Stimulated activated CD8-positive, alpha-beta memory T cell treated with anti-CD3 and anti-CD28 coated beads, Interleukin-12 subunit alpha, Interleukin-12 subunit beta, amount 100 ng/mL, for 24 hours (primary cell): ENCODE data around the gene NRXN2.

ENCODE experiments used
- DNase-seq: peaks from one replicate; pipeline ENCODE4 v3.0.0-alpha.2; 2020; ENCODE audit errors: extremely low read depth

Gene NRXN2

DNA sequence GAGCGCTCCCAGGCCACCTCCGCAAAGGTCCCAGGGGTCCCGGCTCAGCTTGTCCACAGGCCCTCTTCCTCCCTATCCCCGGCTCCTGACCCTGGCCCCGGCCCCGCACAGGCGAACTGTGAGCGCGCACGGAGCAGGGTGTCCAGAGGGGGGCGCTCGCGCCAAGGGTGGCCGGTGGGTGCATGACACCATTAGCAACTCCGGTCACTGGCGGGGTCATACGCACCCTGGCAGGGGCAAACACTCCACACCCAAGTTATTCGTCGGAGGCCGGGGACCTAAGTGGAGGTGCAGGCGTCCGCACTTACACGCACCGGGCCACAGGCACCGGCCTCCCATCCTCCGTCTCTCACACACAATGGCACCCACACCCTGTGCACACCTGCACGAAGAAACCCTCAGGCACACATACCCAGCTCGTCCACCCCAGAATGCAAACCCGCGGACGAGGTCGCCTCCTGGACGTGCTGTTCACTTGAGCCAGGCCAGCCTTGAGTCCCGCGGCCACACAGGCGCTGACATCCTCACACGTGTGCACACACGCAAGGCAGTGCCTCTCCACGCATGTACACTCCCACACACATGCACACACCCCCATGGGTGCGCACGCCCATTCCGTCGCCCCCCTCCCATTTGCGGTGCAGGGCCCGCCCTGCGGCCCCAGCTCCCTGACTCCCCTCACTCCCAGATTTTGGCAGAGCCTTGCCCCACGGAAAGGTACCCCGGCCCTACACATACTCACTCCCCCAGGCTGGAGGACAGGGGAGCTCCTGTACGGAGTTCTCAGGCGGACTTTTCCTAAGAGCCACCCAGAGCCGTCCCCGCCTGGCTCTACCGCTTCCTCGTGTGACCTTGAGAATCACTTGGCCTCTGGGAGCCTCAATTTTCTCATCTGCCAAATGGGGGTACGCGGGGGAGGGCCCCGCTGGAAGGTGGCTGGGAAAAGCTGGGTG, 20.9 kb upstream of the NRXN2 start, which contains the start of gene RASGRP2:
RASGRP2 (minus strand) TSS at position 552 of the 953 bp plus-strand sequence. CDS start 1,276 bp downstream, outside the sequence.
- peak; percentile 49 for DNase-seq

DNA sequence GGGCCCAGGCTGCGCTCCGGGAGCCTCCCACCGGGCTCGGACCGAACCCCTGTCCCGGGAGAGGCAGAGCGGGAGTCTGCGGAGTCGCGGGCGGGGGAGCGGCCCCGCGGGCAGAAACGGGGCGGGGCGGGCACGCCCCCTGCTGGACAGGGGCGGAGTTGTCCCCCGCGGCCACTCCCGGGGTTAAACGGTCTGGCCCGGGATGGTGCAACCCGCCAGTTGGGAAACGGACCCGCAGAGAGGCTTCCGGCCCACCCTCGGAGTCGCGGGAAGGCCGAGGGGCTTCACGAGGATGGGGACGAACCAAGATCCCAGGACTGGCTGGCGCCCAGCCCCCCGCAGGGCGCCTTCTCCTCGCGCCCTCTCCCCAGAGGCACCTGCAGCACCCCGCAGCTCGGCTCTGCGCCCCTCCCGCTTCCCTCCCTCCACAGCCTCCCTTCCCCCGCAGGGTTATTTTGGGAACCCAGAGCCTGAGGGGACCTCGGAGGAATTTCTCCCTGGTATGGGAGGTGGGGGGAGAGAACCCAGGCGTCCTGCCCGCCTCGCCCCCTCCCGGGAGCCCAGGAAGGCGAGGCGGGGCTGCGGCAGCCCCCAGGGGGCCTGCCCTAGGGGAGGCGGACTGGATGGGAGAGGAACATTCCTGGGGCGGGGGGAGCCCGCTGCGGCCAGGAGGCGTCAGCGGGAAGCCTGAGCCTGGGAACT, 20.0 kb upstream of the NRXN2 start:
- DNase-seq, result peak; percentile 39

DNA sequence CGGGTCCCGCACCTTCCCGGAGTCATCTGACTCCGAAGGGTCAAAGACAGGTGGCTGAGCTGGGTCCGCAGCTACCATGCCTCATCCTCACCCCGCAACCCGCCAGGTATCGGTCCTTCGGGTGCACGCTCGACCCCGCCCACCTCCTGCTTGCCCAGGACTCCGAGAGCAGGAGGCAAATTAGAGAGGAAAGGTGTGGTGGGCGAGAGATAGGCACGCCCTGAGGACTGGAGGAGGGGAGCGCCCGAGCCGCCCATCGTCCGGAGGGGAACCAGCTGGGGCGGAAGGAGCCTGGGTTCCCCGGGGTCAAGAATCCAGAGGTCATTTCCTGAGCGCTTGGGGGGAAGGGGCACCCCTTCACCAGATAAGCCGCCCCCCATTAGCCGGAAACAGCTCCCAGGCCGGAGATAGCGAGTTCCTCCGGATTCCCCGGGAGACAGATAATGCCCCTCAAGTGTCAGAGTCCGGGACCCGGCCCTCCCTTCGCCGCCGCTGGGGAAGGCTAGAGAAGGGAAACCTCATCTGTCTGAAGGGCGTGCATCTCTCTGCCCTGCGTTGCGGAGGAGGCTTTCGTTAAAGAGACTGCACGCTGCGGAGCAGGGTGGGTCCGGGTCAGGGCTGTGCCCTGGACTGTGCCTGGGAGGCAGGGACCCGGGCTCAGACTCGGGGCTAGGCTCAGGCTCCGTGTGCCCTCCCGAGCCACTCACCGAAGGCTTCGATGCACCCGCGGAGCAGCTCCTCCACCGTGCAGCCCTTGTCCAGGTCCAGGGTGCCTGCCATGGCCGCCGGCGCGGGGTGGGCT, 19.3 kb upstream of the NRXN2 start:
- DNase-seq, result no peak

DNA sequence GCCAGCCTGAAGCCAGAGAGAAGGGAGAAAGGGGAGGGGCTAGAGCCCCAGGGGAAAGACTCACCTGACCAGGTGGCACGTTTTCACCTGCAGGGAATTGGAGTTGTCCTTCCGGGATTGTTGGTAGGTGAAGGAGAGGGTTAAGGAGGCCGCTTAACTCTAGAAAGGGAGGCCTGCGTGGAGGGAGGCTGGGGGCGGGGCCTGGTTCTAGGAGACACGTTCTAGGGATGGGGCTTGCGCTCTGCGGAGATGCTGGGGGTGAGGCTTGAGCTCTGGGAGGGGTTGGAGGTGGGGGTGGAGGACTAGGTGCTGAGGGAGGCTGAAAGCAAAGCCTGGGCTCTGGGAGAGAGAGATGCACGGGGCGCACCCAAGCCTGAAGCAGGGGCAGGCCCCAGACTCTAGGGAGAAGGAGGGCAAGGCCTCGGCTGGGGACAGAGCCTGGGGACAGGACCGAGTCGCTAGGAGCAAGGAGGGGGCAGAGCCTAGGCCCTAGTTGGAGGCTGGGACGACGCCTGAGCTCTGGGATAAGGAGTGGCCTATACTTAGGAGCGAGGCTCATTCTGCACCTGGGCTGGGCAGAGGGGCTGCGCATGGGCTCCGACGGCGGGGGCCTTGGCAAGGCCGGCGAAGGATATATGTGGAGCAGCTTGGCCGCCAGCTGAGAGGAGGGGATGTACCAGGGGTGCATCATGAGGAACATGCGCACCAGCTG, 18.5 kb upstream of the NRXN2 start:
- DNase-seq, result no peak

DNA sequence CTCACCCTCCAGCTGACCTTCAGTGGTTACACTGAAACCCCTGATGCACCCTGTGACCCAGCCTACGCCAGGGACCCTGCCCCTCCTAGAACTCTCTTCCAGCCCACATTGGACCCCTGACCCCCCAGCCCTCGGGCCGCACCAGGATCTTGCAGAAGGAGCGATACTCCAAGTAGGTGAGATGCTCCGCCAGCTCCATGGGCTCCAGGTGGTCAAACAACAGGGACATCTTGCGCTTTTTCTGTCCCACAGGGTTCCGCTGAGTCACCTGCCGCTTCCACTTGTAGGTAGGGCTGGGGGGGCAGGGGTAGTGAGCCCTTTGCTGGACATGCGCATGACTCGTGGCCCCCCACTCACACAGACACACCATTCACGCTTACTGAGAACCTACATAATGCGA, 16.9 kb upstream of the NRXN2 start:
- DNase-seq, result no peak

DNA sequence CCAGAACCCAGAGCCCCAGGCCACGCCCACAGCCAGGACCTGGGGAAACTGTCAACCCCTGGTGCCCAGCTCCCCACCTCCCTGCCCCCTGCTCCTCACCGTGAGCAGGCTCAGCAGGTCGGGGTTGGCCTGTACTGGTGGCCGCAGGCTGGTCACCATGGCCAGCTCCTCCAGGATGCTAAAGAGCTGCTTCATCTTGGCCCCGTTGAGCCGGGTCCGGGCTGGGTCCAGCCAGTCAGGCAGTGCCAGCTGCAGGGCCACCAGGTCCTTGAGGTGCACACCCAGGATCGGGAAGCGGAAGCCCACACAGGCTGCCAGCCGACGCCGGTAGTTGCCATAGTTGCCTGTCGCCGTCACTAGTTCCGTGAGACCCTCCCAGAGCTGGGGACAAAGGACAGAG, 13.7 kb upstream of the NRXN2 start:
- DNase-seq, result no peak

DNA sequence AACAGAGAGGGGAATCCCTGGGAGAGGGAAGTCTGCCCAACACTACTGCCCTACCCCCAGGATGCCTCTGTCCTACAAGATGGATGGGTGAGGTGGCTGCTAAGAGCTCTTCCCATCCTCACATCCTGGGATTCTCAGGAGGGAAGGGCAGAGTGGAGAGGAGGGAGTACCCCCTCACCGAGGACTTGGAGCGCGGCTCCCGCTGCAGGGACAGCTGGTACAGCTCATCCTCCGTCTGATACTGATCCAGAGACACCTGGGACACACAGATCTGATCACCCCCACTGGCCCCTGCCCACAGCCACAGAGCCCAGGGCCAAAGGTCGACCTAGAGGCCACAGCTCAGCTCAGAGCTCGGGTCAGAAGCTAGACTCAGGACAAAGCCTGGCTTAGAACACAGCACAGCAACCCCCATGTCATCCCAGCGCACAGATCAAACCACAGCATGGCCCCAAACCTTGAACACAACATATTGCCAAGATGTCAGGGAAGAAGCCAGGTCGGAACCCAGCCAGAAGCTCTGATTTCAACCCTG, 12.8 kb upstream of the NRXN2 start:
- DNase-seq, result no peak

DNA sequence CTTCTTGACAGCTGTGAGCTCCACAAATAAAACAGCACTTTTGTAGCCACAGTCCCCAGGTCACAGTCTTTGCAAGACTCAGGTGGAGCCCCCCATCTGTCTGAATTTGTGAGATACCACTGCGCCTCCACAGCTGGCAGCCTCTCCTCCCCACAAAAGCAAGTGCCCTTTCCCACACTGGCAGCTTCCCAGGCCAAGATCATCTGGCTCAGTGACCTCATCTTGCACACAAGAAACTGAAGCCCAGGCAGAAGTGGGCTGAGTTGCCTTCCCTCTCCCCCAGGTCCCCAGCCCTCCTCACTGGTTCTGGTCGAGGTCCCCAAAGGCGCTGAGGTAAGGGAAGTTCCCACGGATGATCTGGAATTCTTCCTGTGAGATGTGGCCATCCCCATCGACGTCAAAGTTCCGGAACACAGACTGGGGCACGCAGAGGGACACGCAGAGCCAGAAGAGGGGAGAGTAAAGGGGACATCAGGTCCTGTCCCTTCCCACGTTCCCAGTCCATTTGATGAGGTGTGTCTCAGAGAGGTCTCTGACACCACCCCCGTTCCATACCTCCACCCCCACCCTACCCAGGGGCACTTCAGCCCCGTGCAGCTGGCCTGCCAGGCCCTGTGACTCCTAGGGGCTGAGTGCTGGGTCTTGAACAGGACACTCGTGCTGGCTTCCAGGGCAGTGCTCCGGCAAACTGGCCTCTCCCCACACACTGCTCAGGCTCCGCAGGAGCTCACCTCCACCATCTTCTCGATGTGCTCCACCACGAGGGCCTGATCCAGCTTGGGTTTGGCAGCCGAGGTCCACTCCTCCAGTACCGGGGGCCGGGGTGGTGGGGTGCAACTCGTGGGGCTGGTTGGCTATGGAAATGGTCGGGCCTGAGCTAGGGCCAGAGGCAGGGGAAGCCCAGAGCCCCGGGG, 12.1 kb upstream of the NRXN2 start:
- no peak for DNase-seq

DNA sequence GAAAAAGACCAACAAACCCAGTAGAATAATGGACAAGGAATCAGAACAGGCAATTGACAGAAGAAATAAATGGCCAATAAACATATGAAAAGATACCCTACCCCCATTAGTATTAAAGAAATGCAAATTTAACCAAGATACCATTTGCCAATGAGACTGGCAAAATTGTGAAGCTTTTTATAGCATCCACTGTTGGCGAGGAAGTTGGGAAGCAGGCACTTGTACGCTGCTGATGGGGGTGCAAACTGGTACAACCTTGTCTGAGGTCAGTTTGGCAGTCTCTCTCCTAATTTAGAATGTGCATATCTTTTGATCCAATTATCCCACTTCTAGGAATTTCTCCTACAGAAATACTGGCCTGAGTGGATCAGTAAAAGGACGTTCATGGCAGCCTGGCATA, 8.6 kb upstream of the NRXN2 start:
- DNase-seq, result no peak

DNA sequence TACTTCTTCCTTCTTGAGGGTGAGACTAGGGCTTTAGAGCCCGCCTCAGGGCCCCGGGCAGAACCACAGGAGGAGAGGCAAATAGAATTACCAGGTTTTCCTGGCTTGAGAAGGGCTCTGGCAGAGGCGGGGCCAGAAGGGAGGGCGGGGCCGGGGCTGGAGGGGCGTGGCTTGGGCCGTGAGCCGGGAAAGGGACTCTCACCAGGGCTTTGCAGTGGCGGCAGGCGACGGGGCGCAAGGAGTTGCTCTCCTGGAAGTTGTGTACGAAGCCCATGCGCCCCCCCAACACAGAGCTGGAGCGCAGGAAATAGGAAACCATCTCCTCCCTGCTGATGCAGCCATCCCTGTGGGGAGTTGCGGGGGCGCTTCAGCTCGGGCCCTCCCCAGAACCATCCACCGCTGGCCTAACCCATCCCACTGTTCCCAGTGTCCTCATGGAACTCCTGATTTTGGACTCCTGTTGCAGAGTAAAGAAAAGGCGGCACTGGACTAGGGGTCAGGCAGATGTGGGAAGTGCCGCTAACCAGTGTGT, 6.9 kb upstream of the NRXN2 start:
- DNase-seq, result no peak

DNA sequence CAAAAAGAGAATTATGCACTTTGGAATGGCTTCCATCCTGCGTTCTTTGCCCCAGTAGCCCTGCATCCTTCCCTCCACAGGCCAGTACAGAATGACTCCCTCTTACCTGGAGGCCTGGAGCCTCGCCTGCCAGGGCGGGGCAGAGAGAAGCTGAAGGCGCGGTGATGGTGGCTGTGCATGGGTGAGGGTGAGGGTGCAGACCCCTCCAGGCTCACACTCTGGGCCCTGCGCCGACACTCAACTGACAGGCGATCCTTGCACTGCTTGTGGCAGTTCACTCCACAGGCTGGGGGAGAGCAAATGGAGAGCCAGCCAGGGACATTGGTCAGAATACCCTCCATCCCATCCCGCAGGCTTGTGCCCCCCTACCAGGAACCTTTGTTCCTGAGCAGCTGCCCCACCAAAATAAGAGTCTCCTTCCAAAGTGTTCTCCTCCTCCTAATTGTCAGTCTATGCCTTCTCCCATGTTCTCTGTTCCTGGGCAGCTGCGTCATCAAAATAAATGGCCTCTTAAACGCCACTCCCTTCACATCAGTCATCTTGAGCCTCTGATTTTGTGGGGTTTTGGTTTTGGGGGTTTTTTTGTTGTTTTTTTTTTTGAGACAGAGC, 5.9 kb upstream of the NRXN2 start:
- no peak for DNase-seq

DNA sequence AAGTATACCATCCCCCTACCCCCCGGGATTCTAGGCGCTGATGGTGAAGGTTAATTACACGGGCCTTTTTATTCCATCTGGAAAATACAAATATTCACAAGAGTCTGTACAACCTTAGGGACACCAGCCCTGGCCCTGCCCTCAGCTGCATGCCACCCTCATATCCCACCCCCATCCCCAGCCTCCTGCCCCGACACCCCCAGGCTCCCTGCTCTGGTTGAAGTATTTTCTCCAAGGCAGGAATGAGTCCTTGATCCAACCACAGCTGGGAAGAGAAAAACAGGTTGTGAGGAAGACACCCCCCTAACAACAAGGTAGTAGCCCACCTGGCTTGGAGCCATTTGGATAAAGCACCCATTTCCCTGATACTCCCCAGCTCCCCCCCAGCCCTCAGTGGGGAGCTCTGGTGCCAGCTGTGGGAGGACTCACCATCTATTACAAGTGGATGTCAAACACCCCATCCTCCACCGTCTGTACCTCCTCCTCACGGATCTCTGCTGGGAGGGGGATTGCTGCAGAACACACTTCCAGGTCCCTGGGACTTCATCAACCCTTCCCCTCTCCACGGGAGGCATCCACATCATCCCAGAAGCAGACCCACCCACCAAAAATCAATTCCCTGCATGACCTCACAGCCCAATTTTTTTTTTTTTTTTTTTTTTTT, 4.0 kb upstream of the NRXN2 start:
- no peak for DNase-seq

DNA sequence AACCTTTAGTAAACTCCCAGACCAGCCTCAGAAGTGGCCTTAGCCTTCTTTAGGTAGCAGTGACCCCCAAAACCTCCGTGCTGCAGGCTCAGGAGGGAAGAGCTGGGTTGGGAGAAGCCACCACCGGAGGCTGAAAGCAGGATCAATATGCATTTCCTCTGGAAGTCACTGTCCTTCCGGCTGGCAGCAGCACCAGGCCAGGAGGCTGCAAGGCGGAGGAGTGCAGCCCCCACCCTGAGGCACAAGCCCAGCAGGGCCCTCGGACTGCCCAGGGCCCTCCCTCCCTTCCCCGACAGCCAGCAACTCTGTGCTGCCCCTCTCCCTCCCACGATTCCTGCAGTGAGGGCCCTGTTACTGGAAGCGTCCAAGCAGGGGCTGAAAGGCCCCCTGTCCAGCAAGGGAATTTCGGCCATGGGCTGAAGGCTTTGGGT, 3.2 kb upstream of the NRXN2 start:
- DNase-seq, result no peak

DNA sequence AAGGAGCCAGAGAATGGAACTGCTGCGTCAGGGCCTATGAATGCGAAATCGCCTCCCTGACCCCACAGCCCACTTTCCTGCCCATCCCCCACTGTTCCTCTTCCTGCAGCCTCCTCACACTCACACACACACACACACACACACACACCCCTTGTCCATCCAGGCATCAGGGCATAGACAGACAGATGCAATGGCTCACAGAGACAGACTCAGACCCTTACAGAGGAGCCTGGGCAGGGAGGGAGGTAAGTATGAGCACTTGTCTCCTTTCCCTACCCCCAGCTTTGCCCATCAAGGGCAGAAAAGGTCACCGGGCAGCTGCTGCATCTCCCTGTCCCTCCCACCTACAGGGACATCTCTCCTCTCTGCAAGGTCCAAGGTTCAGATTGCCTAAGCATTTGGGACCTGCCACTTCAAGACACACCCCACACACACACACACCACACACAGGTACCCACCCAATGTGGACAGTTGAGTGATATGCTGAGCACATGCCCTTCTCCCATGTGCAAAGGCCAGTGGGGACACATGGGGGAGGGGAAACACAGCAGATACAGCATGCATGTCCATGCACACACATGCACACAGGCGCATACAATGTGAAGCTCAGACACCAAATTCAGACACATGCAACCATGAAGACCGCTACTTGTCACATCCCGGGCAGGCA, 2.0 kb upstream of the NRXN2 start:
- DNase-seq, result no peak

DNA sequence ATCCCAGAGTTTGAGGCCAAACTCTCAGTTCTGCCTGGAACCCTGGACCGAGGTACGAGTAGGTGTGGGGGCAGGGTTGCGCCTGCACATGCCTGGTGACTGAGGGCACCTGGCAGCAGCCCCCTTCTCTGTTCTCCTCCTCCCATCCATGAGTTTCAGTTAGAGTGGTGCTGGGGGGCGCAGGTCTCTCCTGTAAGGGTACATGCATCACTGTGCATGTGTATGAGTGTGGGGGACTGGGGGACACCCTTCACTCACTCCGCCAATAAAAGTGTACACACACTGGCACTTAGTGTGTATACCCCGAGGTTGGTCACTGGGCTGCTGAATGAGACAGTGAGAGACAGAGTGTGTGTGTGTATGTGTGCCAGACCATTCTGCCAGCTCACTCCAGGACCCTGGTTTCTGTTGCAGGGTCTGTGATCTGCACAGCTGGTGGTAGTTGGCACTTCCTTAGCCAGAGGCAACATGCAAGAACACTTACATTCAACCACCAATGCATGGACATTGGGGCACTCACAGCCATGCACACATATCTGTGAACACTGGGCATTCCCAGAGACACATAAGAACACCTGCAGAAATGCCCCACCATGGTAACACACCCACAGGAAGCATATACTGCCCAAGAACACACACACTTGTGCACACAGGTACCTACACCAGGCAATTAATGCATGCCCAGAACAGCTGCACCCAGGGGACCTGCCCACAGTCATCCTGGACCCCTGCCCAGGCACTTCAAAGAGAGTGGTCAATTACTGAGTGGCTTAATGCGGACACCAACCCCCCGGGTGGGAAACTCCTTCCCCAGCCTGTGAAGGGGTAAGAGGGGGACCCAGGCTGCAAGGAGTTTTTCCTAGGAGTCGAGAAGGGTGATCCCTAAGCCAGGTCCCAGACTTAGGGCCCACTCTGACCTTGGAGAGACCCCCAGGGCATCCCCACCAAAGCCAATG, 1.2 kb upstream of the NRXN2 start:
- DNase-seq, result no peak

DNA sequence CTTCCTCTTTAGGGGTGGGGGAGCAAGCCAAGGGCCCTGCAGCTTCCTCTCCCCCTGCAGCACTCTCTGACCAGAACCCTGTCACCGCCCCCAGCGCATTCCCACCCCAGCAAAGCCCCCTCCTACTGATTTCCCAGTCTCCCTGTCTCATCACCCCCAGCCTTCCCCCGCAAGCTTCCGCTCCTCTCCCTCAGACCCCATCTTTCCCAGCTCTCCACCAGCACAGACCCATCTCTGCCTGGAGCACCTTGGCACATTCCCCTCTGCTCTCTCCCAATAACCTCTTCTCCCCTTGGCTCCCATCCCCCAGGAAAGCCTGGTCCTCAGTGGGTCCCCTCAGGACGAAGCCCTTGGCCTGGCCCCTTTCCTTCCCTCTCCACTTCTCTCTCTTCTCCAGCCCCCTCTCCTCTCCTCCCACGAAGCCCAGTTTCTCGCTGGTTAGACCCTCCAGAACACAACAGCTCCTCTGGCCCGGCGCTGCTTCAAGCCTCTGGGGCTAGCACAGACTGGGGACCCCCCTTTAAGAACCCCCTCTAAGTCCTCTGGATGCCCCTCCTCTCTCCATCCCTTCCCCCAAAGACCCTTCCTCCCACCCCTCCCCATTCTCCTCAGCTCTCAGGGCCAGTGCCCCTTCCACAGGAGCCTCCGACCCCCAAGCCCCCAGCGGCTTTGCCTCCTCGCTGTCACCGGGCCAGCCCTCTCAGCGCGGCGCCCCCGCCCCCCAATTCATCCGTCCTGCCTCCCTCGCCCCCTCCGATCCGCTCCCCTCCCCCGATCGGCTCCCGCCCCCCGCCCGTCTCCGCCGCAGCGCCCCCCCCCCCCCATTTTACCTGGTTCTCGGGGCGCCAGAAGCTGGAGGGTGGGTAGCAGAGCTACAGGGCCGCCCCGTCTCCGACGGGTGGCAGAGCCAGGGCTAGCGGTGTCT, 594 bp downstream of the NRXN2 start:
- DNase-seq, result no peak
